Endodermal cell (in vitro differentiated cells): Measurements from ENCODE around the gene GLT1D1. TPM values are rescaled to one million over a fixed set of nuclear protein-coding genes. Genes with fewer than 3 reads are reported as not detected.

Experiments used
- DNase-seq: peaks from one replicate; pipeline ENCODE4 v3.0.0-alpha.2; 2017
- H3K27ac ChIP-seq: 2 replicates; pipeline ENCODE4 v1.5.1; 2013; ENCODE audit warnings: mild to moderate bottlenecking, low read depth, low read length, moderate library complexity
- H3K27me3 ChIP-seq: 2 replicates; pipeline ENCODE4 v1.6.1; 2013; ENCODE audit warnings: mild to moderate bottlenecking, low read length, moderate library complexity; ENCODE audit not compliant: insufficient read depth, control insufficient read depth, poor library complexity, severe bottlenecking
- H3K36me3 ChIP-seq: 2 replicates; pipeline ENCODE4 v1.7.0; 2013; ENCODE audit warnings: mild to moderate bottlenecking, low read length, moderate library complexity; ENCODE audit not compliant: control insufficient read depth, insufficient read depth
- H3K4me1 ChIP-seq: one replicate; pipeline ENCODE4 v1.7.0; 2013; ENCODE audit warnings: low read length; ENCODE audit not compliant: control insufficient read depth, insufficient read depth
- H3K4me3 ChIP-seq: 2 replicates; pipeline ENCODE4 v1.5.1; 2013; ENCODE audit warnings: mild to moderate bottlenecking, low read length, moderate library complexity
- H3K9ac ChIP-seq: 2 replicates; pipeline ENCODE4 v1.6.1; 2013; ENCODE audit warnings: mild to moderate bottlenecking, low read length, moderate library complexity; ENCODE audit not compliant: poor library complexity, severe bottlenecking; ENCODE audit errors: extremely low read depth
- H3K9me3 ChIP-seq: 2 replicates; pipeline ENCODE4 v1.6.1; 2013; ENCODE audit warnings: mild to moderate bottlenecking, low read length, moderate library complexity; ENCODE audit not compliant: control insufficient read depth
- H3K27ac Mint-ChIP-seq: 2 replicates; pipeline ENCODE4 v1.8.0; 2020; ENCODE audit warnings: mixed read lengths
- H3K27me3 Mint-ChIP-seq: 2 replicates; pipeline ENCODE4 v1.8.0; 2021; ENCODE audit warnings: mild to moderate bottlenecking, mixed read lengths; ENCODE audit not compliant: insufficient read depth
- H3K36me3 Mint-ChIP-seq: 2 replicates; pipeline ENCODE4 v1.8.0; 2020; ENCODE audit warnings: low read depth, mixed read lengths
- H3K4me1 Mint-ChIP-seq: 2 replicates; pipeline ENCODE4 v1.8.0; 2020; ENCODE audit warnings: mixed read lengths
- H3K4me3 Mint-ChIP-seq: 2 replicates; pipeline ENCODE4 v1.8.0; 2020; ENCODE audit warnings: mild to moderate bottlenecking, moderate library complexity, mixed read lengths
- H3K9me3 Mint-ChIP-seq: 2 replicates; pipeline ENCODE4 v1.8.0; 2020; ENCODE audit warnings: mild to moderate bottlenecking, mixed read lengths
- CTCF ChIP-seq: fragments of 200-600 bp; sonication (generic); conservative IDR thresholded peaks from 2 replicates; pipeline ENCODE4 v1.5.0; 2021; ENCODE audit warnings: antibody characterized with exemption, mild to moderate bottlenecking
- whole genome bisulfite sequencing, 2 experiments: methylation state at CpG; one replicate each; pipeline versions ENCODE4 v1.1.5 to v1.1.7; 2013; ENCODE audit warnings: missing lambda C conversion rate in 2 of 2, mixed read lengths in 1 of 2; ENCODE audit not compliant: insufficient coverage in 1 of 2, insufficient read length in 1 of 2; 5-methylcytosine and 5-hydroxymethylcytosine counted together
- total RNA-seq, 2 donors: library from RNA; stranded (reverse); fragmentation: NEBNext Ultra II Directional in 1 of 2; extraction: Animal tissue kit (Norgen Biotek cat#: 25700) in 1 of 2; gene quantifications; 2 replicates in 1 of 2; 3 replicates in 1 of 2; pipeline ENCODE4 v1.2.1, GENCODE V29; 2021

Gene GLT1D1
- total RNA-seq, 2 donors from 2014 or later, result 23.8 to 25.4 TPM

- DNase-seq, result no peak
- Histone ChIP-seq H3K36me3 (peaks cover 19% of the 10 kb centered on the region), H3K9ac (no peak overlapping the region), H3K4me1 (no peaks in the 10 kb centered on the region), H3K4me3 (no peak overlapping the region), H3K9me3 (no peaks in the 10 kb centered on the region), H3K27me3 (no peaks in the 10 kb centered on the region), H3K27ac (no peak overlapping the region)
- Mint-ChIP-seq H3K27me3 (no peaks in the 10 kb centered on the region), H3K9me3 (no peaks in the 10 kb centered on the region), H3K27ac (no peak overlapping the region), H3K36me3 (peaks cover 30% of the 10 kb centered on the region), H3K4me1 (no peaks in the 10 kb centered on the region), H3K4me3 (no peak overlapping the region)
- TF ChIP-seq CTCF, result no peak
- WGBS, 2 experiments, result 86 to 94% methylated on average over 10 of the region's 11 CpGs
Measured at GRCh38 chr12:128914908-128915563, 61.8 kb downstream of the GLT1D1 start.

GRCh38 chr12:128916425-128916824 is 63.1 kb downstream of the GLT1D1 start:
- no peak for DNase-seq
- no peaks in the 10 kb centered on the region for H3K4me1 Mint-ChIP-seq
- no peak for TF ChIP-seq CTCF
- Histone ChIP-seq H3K4me1 (no peaks in the 10 kb centered on the region), H3K36me3 (peaks cover 19% of the 10 kb centered on the region), H3K27me3 (no peaks in the 10 kb centered on the region), H3K9me3 (no peaks in the 10 kb centered on the region), H3K27ac (no peak overlapping the region), H3K9ac (no peak overlapping the region), H3K4me3 (no peak overlapping the region)
- H3K36me3 Mint-ChIP-seq, result peaks cover 30% of the 10 kb centered on the region
- WGBS, 2 experiments, result 98% methylated on average over 4 of the region's 4 CpGs; no CpG with 5 or more reads in 1 of the 2 experiments
- H3K27ac Mint-ChIP-seq, result no peak overlapping the region
- no peak overlapping the region for H3K4me3 Mint-ChIP-seq
- no peaks in the 10 kb centered on the region for H3K27me3 Mint-ChIP-seq
- no peaks in the 10 kb centered on the region for H3K9me3 Mint-ChIP-seq

- Histone ChIP-seq H3K4me3 (no peak overlapping the region), H3K36me3 (peaks cover 19% of the 10 kb centered on the region), H3K27me3 (no peaks in the 10 kb centered on the region), H3K9ac (no peak overlapping the region), H3K9me3 (no peaks in the 10 kb centered on the region), H3K4me1 (no peaks in the 10 kb centered on the region), H3K27ac (peak overlapping the region; percentile 82)
- Mint-ChIP-seq H3K4me3 (no peak overlapping the region), H3K9me3 (no peaks in the 10 kb centered on the region), H3K27ac (no peak overlapping the region), H3K36me3 (peaks cover 33% of the 10 kb centered on the region), H3K27me3 (no peaks in the 10 kb centered on the region), H3K4me1 (no peaks in the 10 kb centered on the region)
- no peak for TF ChIP-seq CTCF
- DNase-seq, result no peak
- WGBS, 2 experiments, result 87 to 94% methylated on average over 6 to 13 of the region's 13 CpGs
Measured at GRCh38 chr12:128918481-128919260, 65.4 kb downstream of the GLT1D1 start.
